ENCODE results near the gene GOLGA6A. TPM values are rescaled to one million over a fixed set of nuclear protein-coding genes. Genes with fewer than 3 reads are reported as not detected.
A peak's percentile ranks its signal among the peaks of the same experiment; 100 is the strongest.
"Not testable (repeated sequence)": the region's sequence is repeated elsewhere in the genome, so short reads cannot be mapped to it uniquely, and the experiment has no call there.

GOLGA6A gene
- total RNA-seq, 2 experiments from 2014 or later = 0.14 to 0.84 TPM

DNA sequence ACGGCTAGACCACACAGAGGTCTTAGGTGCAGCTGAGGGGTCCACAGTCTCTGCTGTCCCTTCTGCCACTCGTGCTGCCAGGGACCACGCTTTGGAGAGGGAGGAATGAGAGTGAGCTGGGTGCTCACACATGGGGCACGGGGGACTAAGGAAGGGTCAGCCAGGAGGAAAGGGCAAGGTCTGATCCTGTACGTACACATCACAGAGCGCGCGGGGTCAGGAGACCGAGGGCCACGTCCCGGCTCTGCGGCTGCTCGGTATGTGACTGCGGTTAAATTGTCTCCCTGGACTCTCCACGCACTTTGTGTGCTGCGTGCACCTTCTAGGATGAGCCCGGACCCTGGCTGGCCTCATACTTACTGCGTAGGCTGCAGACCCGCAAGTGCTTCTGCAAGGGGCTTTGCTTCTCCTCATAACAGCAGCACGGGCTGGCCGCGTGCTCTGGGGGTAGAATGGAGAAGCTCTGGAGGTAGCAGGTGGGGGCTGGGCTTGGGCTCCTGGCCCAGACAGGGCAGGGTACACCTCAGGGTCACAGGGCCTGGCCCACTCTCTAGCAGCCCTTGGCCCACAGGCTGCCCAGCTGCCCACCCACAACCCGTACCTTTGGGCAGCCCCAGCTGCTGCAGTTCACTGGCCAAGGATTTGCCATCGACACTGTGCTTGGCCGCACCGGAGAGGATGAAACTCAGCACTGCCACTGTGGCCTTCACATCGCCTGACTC, 14.6 kb upstream of the GOLGA6A start:
- not testable (repeated sequence) for H3K9me3 Mint-ChIP-seq; H3K4me1 Mint-ChIP-seq (ENCODE audit: low read depth)

DNA sequence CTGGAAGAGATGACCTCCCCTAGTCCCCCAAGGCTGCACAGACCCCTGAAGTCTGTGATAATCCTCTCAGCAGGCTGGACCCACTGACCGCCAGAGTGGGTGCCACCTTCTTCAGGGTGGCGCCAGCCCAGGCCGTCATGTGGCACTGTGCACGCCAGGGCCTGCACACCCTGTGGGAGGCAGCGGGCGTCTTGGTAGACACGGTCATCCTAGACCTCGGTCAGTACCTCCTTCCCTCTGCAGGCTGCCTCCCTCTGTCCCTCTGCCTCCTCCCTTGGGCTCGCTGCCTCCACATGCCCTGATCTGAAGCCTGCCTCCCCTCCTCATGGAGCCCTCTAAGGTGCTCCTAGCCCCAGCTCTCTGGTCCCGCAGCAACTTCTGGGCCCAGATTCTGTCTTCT, 13.3 kb upstream of the GOLGA6A start:
- DNase-seq; CTCF ChIA-PET; H3K27ac Mint-ChIP-seq; H3K4me3 Mint-ChIP-seq; H3K4me1 Mint-ChIP-seq (ENCODE audit: low read depth); H3K9me3 Mint-ChIP-seq; intact Hi-C loops (cut with micrococcal nuclease); H3K27me3 Mint-ChIP-seq (ENCODE audit: low read depth); H3K36me3 Mint-ChIP-seq (ENCODE audit: low read depth): not testable (repeated sequence)

More for the DNA sequence above, 14.6 kb upstream of the GOLGA6A start:
- DNase-seq; CTCF ChIA-PET; intact Hi-C loops (cut with micrococcal nuclease); H3K27ac Mint-ChIP-seq; H3K36me3 Mint-ChIP-seq (ENCODE audit: low read depth); H3K27me3 Mint-ChIP-seq (ENCODE audit: low read depth); H3K4me3 Mint-ChIP-seq: not testable (repeated sequence)

DNA sequence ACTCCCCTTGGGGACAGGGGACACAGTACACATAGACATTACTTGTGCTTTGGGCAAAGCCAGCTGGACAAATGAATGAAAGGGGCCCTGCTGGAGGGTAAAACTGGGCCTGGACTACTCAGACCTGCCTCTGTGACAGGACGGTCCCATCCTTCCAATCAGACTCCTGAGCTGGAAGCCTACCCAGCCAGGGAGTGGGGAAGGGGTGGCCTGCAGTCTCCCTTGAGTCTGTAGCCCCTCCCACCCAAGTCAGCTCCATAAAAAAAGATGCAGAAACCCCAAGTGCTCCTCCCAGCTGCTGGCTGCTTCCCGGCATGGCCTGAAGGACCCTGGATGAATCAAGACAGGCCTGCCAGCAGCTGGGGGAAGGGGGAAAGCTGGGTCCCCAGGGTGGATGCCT, 12.2 kb upstream of the GOLGA6A start:
- H3K27me3 Mint-ChIP-seq (ENCODE audit: low read depth); intact Hi-C loops (cut with micrococcal nuclease); H3K4me1 Mint-ChIP-seq (ENCODE audit: low read depth); CTCF ChIA-PET; H3K27ac Mint-ChIP-seq; DNase-seq; H3K9me3 Mint-ChIP-seq; H3K36me3 Mint-ChIP-seq (ENCODE audit: low read depth); H3K4me3 Mint-ChIP-seq: not testable (repeated sequence)

DNA sequence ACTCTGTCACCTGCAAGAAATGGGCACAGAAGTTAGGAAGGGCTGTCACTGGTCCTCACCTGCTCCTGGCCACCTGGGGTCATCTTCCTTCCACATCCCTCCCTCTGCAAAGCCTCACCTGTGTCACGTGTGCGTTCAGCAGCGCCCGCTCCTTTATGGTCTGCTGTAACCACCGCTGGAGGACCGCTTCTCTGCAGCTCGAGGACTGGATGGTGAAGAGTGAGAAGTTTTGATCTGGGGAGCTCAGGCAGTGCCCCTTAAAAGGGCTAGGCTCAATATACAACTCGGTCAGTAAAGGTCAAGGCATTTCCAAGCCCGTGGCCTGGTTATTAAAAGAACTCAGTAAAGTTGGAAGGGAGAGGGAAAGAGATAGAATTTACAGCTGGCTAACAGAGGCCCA, 6.6 kb downstream of the GOLGA6A start:
- H3K27me3 Mint-ChIP-seq (ENCODE audit: low read depth); H3K9me3 Mint-ChIP-seq; H3K4me1 Mint-ChIP-seq (ENCODE audit: low read depth); CTCF ChIA-PET; H3K4me3 Mint-ChIP-seq; H3K27ac Mint-ChIP-seq; H3K36me3 Mint-ChIP-seq (ENCODE audit: low read depth); DNase-seq; intact Hi-C loops (cut with micrococcal nuclease): not testable (repeated sequence)

DNA sequence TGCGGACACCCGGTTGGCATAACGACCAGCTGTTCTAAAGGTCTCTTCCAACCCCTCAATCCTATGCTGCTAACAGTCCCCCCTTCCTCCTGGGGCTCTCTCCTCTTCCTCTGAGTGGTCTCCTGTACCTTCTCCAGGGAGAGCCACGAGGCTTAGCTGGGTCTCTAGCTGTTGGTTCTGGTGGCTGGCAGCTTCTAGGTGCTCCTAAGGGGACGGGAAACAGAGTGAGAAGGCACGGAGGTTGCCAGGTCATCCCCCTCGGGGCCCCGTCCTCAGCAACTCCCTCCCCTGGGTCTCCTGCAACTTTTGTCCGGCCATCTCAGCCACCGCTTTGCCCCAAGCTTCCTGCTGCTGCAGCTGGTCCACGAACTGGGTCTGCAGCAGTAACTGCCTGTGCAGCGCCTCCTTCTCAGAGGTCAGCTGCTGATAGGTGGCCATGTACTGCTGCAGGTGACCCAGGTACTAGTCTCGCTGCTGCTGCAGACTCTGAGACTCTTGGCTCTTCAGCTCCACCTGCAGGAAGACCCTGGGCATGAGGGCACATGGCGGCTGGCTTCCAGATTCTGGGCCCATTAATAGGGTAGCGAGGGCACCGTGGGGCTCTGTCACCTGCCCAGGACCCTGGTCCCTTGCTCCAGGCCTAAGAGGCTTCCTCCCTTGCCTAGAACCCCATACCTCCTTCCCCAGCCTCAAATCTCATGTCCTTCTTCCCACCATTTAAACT, 9.6 kb downstream of the GOLGA6A start:
- H3K9me3 Mint-ChIP-seq; H3K27ac Mint-ChIP-seq; H3K27me3 Mint-ChIP-seq (ENCODE audit: low read depth); CTCF ChIA-PET; H3K36me3 Mint-ChIP-seq (ENCODE audit: low read depth); H3K4me1 Mint-ChIP-seq (ENCODE audit: low read depth); H3K4me3 Mint-ChIP-seq; intact Hi-C loops (cut with micrococcal nuclease): not testable (repeated sequence)
- DNase-seq = peak; percentile 65

DNA sequence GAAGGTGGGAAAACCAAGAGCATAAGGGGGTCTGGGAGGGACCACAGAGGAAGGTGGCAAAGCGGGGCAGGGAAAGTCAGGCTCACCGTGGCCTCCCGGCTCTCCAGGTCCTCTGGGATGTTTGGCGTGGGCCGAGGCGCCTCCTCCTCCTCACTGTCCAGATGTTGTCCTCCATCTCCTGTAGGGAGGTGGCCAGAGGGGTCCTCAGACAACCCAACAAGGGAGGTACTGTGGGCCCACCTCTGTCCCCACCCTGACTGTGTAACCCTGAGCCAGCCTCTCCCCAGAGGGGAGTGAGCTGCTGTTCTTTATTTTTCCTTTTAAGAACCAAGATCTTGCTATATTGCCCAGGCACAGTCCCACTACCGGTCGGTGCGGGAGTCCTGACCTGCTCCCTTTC, 10.2 kb downstream of the GOLGA6A start:
- intact Hi-C loops (cut with micrococcal nuclease) = not testable (repeated sequence)

DNA sequence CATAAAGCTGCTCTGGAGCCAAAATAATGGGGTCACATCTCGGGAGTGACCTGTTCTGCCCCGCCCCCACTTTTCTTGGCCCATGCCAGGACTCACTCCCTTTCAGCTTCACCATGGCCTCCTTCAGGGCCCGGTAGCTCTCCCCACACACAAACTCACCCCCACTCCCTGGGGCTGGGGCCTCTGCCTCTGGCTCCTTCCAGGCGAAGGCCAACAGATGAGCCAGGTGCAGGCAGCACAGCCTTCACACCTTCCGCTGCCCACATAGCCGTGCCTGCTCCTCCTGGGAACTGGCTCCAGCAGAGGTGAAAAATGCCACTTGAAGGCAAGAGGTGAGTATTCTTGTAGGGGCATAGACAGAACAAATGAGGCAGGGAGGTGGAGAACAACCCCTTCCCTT, 10.7 kb downstream of the GOLGA6A start:
- intact Hi-C loops (cut with micrococcal nuclease); H3K27ac Mint-ChIP-seq; CTCF ChIA-PET; H3K4me1 Mint-ChIP-seq (ENCODE audit: low read depth); H3K36me3 Mint-ChIP-seq (ENCODE audit: low read depth); H3K9me3 Mint-ChIP-seq; DNase-seq; H3K27me3 Mint-ChIP-seq (ENCODE audit: low read depth); H3K4me3 Mint-ChIP-seq: not testable (repeated sequence)

More for the DNA sequence above, 10.2 kb downstream of the GOLGA6A start:
- CTCF ChIA-PET; H3K27me3 Mint-ChIP-seq (ENCODE audit: low read depth); H3K4me1 Mint-ChIP-seq (ENCODE audit: low read depth); H3K9me3 Mint-ChIP-seq; H3K36me3 Mint-ChIP-seq (ENCODE audit: low read depth); H3K27ac Mint-ChIP-seq; DNase-seq; H3K4me3 Mint-ChIP-seq: not testable (repeated sequence)

DNA sequence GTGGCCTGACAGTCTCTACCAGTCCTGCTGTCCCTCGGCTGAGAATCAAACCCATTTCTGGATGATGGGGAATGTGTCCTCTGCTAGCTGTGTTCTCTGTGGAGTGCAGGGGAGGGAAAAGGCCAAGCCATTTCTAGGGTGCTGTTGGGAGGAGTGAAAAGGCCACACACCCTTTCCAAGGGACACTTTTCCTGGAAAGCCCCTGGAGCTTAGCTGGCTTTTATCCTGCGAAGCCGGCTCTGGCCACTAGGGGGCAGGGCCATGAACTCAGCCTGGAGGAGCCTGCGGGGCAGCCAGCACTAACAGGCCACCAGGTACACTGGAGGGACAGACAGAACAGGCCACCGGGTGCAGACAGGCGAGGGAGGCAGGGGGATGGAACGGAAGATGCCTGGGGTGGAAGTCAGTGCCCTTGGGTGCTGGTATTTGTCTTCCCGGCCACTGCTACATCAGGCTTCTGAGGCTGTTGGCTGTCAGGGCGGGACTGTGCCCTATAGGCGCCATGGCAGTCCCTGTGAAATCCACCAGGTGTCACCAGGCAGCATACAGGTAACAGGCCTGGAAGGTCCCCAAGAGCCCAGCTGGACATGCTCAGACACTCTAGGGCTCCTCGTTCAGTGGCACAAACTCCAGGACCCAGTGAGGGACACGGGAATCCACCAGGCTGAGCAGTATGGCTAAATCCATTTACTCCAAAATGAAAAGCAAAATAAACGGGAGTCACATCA, 16.5 kb downstream of the GOLGA6A start:
- DNase-seq = peak; percentile 69
- H3K4me3 Mint-ChIP-seq; H3K27me3 Mint-ChIP-seq (ENCODE audit: low read depth); H3K27ac Mint-ChIP-seq; H3K9me3 Mint-ChIP-seq; H3K4me1 Mint-ChIP-seq (ENCODE audit: low read depth); CTCF ChIA-PET; intact Hi-C loops (cut with micrococcal nuclease); H3K36me3 Mint-ChIP-seq (ENCODE audit: low read depth): not testable (repeated sequence)

DNA sequence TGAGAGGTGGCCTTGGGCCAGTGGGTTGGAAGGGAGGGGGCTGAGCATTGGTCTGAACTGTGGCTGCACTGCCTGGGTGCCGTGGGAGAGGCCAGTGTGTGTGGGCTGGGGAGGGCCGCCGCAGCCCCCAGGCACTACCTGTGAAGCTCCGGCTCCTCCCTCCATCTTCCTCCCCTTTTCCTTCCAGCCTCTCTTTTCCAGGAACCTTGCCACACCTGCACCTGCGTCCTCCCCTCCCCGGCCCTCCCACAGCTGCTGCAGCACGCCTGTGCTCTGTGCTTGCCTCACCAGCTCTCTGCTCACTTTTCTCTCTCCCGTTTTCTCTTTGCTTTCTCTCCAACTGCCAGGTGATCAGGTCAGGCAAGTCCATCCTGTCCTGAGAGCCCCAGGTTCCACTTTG, 17.5 kb downstream of the GOLGA6A start:
- H3K27me3 Mint-ChIP-seq (ENCODE audit: low read depth); CTCF ChIA-PET; H3K4me1 Mint-ChIP-seq (ENCODE audit: low read depth); H3K9me3 Mint-ChIP-seq; DNase-seq; H3K36me3 Mint-ChIP-seq (ENCODE audit: low read depth); H3K27ac Mint-ChIP-seq; intact Hi-C loops (cut with micrococcal nuclease); H3K4me3 Mint-ChIP-seq: not testable (repeated sequence)

DNA sequence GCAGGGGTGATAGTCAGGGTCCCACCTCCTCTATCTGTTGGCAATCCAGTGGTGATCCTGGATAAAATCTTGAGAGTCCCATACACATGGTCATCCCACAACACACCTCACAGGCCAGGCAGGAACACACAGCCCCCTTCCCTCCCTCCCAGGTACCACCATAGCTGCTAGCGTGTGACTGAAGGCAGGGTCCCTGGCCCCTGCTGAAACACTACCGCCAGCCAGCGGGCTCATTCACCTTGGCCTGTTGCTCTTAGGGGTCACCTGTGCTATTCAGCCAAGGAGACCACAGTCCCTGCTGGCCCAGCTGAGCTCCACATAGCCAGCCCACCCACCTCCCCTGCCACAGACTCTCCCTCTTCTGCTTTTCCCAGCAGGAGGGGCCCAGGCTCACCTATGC, 18.2 kb downstream of the GOLGA6A start:
- H3K36me3 Mint-ChIP-seq (ENCODE audit: low read depth); H3K4me3 Mint-ChIP-seq; DNase-seq; H3K27ac Mint-ChIP-seq; H3K9me3 Mint-ChIP-seq; H3K4me1 Mint-ChIP-seq (ENCODE audit: low read depth); intact Hi-C loops (cut with micrococcal nuclease); H3K27me3 Mint-ChIP-seq (ENCODE audit: low read depth); CTCF ChIA-PET: not testable (repeated sequence)

DNA sequence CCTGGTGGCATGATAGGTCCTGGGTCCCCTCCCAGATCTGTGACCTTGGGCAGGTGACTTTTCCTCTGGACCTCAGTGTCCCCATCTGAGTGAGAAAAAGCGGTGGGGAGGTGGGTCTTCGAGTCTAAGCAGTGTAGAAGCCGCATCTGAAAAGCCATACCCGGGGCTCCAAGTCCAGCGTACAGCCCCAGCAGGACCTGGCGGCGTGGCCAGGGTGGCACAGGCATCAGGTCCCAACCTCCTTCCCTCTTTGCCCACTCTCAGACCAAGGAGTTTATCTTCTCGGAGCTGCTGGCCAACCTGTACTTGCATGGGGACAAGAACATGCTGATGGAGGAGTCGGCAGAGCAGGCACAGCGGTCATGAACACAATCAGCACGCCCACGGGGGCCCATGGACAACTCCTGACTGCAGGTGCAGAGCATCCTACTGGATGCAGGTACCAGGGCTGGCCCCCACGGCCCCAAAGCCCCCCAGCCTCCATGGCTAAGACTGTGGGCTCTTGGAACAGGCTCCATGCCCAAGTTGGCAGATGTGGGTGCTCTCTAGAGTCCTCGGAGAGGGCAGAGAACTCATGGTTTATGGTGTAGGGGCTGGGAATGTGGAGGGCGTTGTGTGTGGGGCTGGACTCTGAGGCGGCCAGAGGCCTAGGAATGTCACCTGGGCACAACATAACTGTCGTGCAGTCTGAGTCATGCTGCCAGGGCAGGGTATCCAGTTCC, 18.8 kb downstream of the GOLGA6A start:
- CTCF ChIA-PET = interaction anchor here (1.0 kb wide), 1 partner anchor 91 kb away, joined by 3 read pairs; no protein-coding TSS in a partner anchor
- intact Hi-C loops (cut with micrococcal nuclease); H3K4me1 Mint-ChIP-seq (ENCODE audit: low read depth); H3K27me3 Mint-ChIP-seq (ENCODE audit: low read depth); H3K36me3 Mint-ChIP-seq (ENCODE audit: low read depth); H3K9me3 Mint-ChIP-seq; H3K4me3 Mint-ChIP-seq; H3K27ac Mint-ChIP-seq; DNase-seq: not testable (repeated sequence)

DNA sequence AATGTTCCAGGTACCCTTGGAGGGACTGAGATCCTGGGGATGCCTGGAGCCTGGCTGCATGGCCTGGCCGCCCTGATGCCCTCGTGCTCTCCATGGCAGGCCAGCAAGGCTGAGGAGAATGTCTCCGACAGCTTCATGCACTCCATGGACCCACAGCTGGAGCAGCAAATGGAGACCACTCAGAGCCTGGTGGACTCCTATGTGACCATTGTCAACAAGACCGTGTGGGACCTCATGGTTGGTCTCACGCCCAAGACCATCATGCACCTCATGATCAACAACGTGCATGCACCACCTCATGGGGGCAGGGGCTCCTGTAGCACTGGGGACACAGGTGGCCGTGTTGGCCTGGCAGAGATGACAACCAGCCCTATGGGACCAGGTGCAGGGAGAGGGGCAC, 19.7 kb downstream of the GOLGA6A start:
- DNase-seq = no peak
- no peak overlapping the region for H3K4me3 Mint-ChIP-seq
- H3K9me3 Mint-ChIP-seq = no peaks in the 10 kb centered on the region
- H3K4me1 Mint-ChIP-seq (ENCODE audit: low read depth) = peaks cover 8% of the 10 kb centered on the region
- intact Hi-C loops (cut with micrococcal nuclease) = no loop called here
- no peak overlapping the region for H3K27ac Mint-ChIP-seq
- no peaks in the 10 kb centered on the region for H3K27me3 Mint-ChIP-seq (ENCODE audit: low read depth)
- no peaks in the 10 kb centered on the region for H3K36me3 Mint-ChIP-seq (ENCODE audit: low read depth)
- CTCF ChIA-PET = interaction anchor here (1.0 kb wide), 1 partner anchor 90 kb away, joined by 3 read pairs; no protein-coding TSS in a partner anchor
